Measurements from ENCODE around the gene TTF1. TPM values are rescaled to one million over a fixed set of nuclear protein-coding genes. Genes with fewer than 3 reads are reported as not detected.

TTF1 gene
- total and polyA plus RNA-seq, 2 of the 13 experiments (the other 11 are each of a cell fraction or from before 2014, with no cell fraction given), result 3.4 to 9.8 TPM

- H4K20me1 ChIP-seq (ENCODE audit: insufficient read depth, low read length), result no peaks in the 10 kb centered on the region
- intact Hi-C loops (cut with micrococcal nuclease; ENCODE audit: unreplicated experiment) (no loop called here), in situ Hi-C loops (cut with HindIII; ENCODE audit: extremely low pct_ligation_motif_present, low pct_unique_long_range_greater_than_20kb) (no loop called here)
- H3K4me2 ChIP-seq (ENCODE audit: low read depth, low read length), result no peak overlapping the region
- no peaks in the 10 kb centered on the region for H3K36me3 ChIP-seq (replicated peaks in 1 of 2; ENCODE audit: control insufficient read depth in 1 of 2, insufficient read depth in 2 of 2, low read length in 2 of 2)
- H2AFZ ChIP-seq (ENCODE audit: low read length), result no peak overlapping the region
- no peak overlapping the region for H3K4me3 ChIP-seq (replicated peaks in 1 of 3; ENCODE audit: insufficient read depth in 1 of 3, low read depth in 2 of 3, low read length in 3 of 3)
- H3K4me1 ChIP-seq (ENCODE audit: insufficient read depth, low read length), result peaks cover 19% of the 10 kb centered on the region
- H3K9me3 ChIP-seq (ENCODE audit: low read length), result no peaks in the 10 kb centered on the region
- BruUV-seq (replicated peaks), result no TSS peak
- no peak for FAIRE-seq
- no peak overlapping the region for H3K9ac ChIP-seq (ENCODE audit: insufficient read depth, low read depth, low read length)
- POLR2A ChIA-PET, result no interaction called here
- CTCF ChIA-PET (ENCODE audit: low intra/inter-chr PET ratio, low total read pairs), result no interaction called here
- WGBS (ENCODE audit: low lambda C conversion rate), result 9% methylated on average over 17 of the region's 17 CpGs
- no peak overlapping the region for H3K27ac ChIP-seq (ENCODE audit: extremely low read length, insufficient read depth, low read length)
- DNase-seq (ENCODE audit: low spot score), result no peak
- H3K79me2 ChIP-seq (ENCODE audit: insufficient read depth, low read length), result no peaks in the 10 kb centered on the region
- no peak for ATAC-seq
- H3K27me3 ChIP-seq (ENCODE audit: control insufficient read depth in 1 of 2, insufficient read depth in 2 of 2, low read length in 2 of 2), result peaks cover 11 to 60% of the 10 kb centered on the region in 2 experiments
- TF ChIP-seq ZNF605 (CRISPR knock-in tag; IDR thresholded peaks at IDR 0.05) (no peak), ETV6 (CRISPR knock-in tag; conservative IDR thresholded peaks at IDR 0.05) (no peak), ZUFSP (CRISPR knock-in tag; IDR thresholded peaks at IDR 0.05; ENCODE audit: borderline replicate concordance) (no peak), ZBTB40 (IDR thresholded peaks at IDR 0.05) (no peak), ZBTB40 (CRISPR knock-in tag; IDR thresholded peaks at IDR 0.05) (no peak), RERE (CRISPR knock-in tag; IDR thresholded peaks at IDR 0.05; ENCODE audit: low read depth) (no peak), MAF1 (CRISPR knock-in tag; IDR thresholded peaks at IDR 0.05; ENCODE audit: borderline replicate concordance) (no peak)
Observed at GRCh38 chr9:132426639-132427414, 20.2 kb upstream of the TTF1 start.

All from HepG2 (cell line).